Measurements from ENCODE around the gene TP63. TPM values are rescaled to one million over a fixed set of nuclear protein-coding genes. Genes with fewer than 3 reads are reported as not detected.

Gene TP63
- polyA plus RNA-seq, 1 donor from 2014 or later = 0.12 TPM

DNA sequence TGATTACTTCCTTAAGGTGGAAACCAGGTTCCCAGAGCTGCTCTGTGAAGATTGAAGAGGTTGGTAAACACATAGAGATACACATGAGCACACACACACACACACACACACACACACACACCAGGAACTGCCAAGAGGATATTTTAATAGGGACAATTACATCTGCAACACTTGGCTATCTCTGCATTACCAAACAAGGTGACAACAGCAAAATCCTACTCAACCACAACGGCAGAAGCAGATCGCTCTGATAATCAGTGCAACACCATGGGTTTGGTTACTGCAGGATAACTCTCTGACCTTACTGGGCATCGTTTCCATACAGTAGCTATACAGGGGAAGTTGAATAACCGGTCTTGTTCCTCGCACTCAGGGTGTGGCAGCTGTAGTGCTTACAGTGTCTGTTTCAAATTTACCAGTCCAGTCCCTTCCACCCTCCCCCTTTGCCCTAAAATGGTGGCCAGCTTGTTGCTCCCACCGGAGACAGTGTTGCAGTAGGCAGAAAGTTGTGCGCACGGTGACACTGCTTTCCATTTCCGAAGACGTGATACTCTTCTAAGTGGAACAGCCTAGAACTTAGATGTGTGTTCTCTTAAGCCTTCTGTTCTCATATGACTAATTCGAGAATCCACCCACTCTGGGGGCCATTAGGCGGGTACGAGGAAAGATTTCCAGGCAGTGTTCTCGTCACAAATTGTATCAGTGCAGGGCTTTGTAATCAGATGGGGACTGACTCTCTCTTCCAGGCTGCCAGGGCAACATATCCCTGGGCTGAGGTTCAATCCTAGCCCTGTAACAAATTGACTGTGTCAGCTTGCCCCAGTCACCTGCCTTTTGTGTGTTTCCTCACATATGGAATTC, 313.3 kb downstream of the TP63 start:
- no peak overlapping the region for H3K4me2 ChIP-seq (ENCODE audit: low read length)
- H3F3A ChIP-seq (ENCODE audit: insufficient read depth, low read length, poor library complexity, severe bottlenecking) = no peaks in the 10 kb centered on the region
- H3K9me3 ChIP-seq (ENCODE audit: low read length) = no peaks in the 10 kb centered on the region
- H4K20me1 ChIP-seq (ENCODE audit: insufficient read depth) = no peaks in the 10 kb centered on the region
- no peak overlapping the region for H2AFZ ChIP-seq (ENCODE audit: low read depth, low read length)
- H3K27ac ChIP-seq (ENCODE audit: low read length) = no peak overlapping the region
- H3K27me3 ChIP-seq (ENCODE audit: insufficient read depth, low read depth, low read length) = no peaks in the 10 kb centered on the region
- TF ChIP-seq EP300 (conservative IDR thresholded peaks at IDR 0.05; ENCODE audit: poor library complexity, severe bottlenecking) (no peak), SMC3 (conservative IDR thresholded peaks at IDR 0.05; ENCODE audit: poor library complexity) (no peak), POLR2AphosphoS5 (IDR thresholded peaks at IDR 0.05) (no peak), CTCF (IDR thresholded peaks at IDR 0.05; ENCODE audit: poor library complexity, severe bottlenecking) (no peak), EZH2 (IDR thresholded peaks at IDR 0.05; ENCODE audit: borderline replicate concordance, insufficient read depth, low read length, poor library complexity, severe bottlenecking) (no peak), RAD21 (conservative IDR thresholded peaks at IDR 0.05) (no peak), MXI1 (conservative IDR thresholded peaks at IDR 0.05; ENCODE audit: poor library complexity, severe bottlenecking) (no peak), TAF1 (IDR thresholded peaks at IDR 0.05; ENCODE audit: low read depth) (no peak)
- TF ChIP-seq, protein P1, sequence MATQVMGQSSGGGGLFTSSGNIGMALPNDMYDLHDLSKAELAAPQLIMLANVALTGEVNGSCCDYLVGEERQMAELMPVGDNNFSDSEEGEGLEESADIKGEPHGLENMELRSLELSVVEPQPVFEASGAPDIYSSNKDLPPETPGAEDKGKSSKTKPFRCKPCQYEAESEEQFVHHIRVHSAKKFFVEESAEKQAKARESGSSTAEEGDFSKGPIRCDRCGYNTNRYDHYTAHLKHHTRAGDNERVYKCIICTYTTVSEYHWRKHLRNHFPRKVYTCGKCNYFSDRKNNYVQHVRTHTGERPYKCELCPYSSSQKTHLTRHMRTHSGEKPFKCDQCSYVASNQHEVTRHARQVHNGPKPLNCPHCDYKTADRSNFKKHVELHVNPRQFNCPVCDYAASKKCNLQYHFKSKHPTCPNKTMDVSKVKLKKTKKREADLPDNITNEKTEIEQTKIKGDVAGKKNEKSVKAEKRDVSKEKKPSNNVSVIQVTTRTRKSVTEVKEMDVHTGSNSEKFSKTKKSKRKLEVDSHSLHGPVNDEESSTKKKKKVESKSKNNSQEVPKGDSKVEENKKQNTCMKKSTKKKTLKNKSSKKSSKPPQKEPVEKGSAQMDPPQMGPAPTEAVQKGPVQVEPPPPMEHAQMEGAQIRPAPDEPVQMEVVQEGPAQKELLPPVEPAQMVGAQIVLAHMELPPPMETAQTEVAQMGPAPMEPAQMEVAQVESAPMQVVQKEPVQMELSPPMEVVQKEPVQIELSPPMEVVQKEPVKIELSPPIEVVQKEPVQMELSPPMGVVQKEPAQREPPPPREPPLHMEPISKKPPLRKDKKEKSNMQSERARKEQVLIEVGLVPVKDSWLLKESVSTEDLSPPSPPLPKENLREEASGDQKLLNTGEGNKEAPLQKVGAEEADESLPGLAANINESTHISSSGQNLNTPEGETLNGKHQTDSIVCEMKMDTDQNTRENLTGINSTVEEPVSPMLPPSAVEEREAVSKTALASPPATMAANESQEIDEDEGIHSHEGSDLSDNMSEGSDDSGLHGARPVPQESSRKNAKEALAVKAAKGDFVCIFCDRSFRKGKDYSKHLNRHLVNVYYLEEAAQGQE (IDR thresholded peaks at IDR 0.05; ENCODE audit: borderline replicate concordance) = no peak
- no peak overlapping the region for H3K4me3 ChIP-seq (ENCODE audit: low read length)
- H3K36me3 ChIP-seq (ENCODE audit: insufficient read depth, low read length) = no peaks in the 10 kb centered on the region
- H3K9ac ChIP-seq (ENCODE audit: low read length) = no peak overlapping the region
- no peaks in the 10 kb centered on the region for H3K79me2 ChIP-seq (replicated peaks; ENCODE audit: insufficient read depth, low read length)
- H3K9me2 ChIP-seq (ENCODE audit: insufficient read depth, low read length) = no peaks in the 10 kb centered on the region

DNA sequence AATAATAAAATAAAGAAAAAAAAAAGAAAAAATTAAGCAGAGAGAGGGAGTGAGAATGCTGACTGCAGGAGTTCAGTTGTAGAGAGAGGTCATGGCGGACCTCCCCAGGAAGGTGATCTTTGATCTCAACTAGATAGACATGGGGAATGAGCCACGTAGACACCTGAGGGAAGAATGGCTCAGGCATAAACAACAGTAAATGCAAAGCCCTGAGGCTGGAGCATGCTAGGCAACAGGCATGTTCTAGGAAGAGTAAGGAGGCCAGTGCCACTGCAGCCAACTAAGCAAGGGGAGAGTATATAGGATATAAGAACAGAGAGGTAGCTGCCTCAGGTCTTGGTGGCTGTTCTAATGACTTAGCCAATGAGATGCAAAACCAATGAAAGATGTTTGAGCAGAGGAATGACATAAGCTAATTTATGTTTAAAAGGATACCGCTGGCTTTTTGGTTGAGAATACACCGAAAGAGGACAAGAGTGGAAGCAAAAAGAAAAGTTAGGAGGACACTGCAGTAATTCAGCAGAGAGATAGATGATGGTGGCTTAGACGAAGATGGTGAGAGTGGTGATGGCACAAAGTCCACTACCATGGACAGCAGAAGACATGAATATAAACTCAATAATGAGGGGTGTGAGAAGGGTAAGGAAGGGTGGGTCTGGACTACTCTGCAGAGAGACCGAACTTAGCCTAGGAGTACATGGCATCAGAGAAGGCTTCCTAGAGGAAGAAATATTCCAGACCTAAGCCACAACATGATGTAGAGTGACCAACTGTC, 314.9 kb downstream of the TP63 start:
- no peaks in the 10 kb centered on the region for H3F3A ChIP-seq (ENCODE audit: insufficient read depth, low read length, poor library complexity, severe bottlenecking)
- TF ChIP-seq MXI1 (conservative IDR thresholded peaks at IDR 0.05; ENCODE audit: poor library complexity, severe bottlenecking) (no peak), SMC3 (conservative IDR thresholded peaks at IDR 0.05; ENCODE audit: poor library complexity) (no peak), TAF1 (IDR thresholded peaks at IDR 0.05; ENCODE audit: low read depth) (no peak), EZH2 (IDR thresholded peaks at IDR 0.05; ENCODE audit: borderline replicate concordance, insufficient read depth, low read length, poor library complexity, severe bottlenecking) (no peak), EP300 (conservative IDR thresholded peaks at IDR 0.05; ENCODE audit: poor library complexity, severe bottlenecking) (no peak), CTCF (IDR thresholded peaks at IDR 0.05; ENCODE audit: poor library complexity, severe bottlenecking) (no peak), POLR2AphosphoS5 (IDR thresholded peaks at IDR 0.05) (no peak), RAD21 (conservative IDR thresholded peaks at IDR 0.05) (no peak)
- TF ChIP-seq, protein P1 (IDR thresholded peaks at IDR 0.05; ENCODE audit: borderline replicate concordance) = no peak
- no peaks in the 10 kb centered on the region for H3K27me3 ChIP-seq (ENCODE audit: insufficient read depth, low read depth, low read length)
- no peak overlapping the region for H3K9ac ChIP-seq (ENCODE audit: low read length)
- no peaks in the 10 kb centered on the region for H3K36me3 ChIP-seq (ENCODE audit: insufficient read depth, low read length)
- no peaks in the 10 kb centered on the region for H4K20me1 ChIP-seq (ENCODE audit: insufficient read depth)
- H3K4me2 ChIP-seq (ENCODE audit: low read length) = no peak overlapping the region
- H2AFZ ChIP-seq (ENCODE audit: low read depth, low read length) = no peak overlapping the region
- no peaks in the 10 kb centered on the region for H3K79me2 ChIP-seq (replicated peaks; ENCODE audit: insufficient read depth, low read length)
- no peaks in the 10 kb centered on the region for H3K9me3 ChIP-seq (ENCODE audit: low read length)
- H3K27ac ChIP-seq (ENCODE audit: low read length) = no peak overlapping the region
- no peaks in the 10 kb centered on the region for H3K9me2 ChIP-seq (ENCODE audit: insufficient read depth, low read length)
- H3K4me3 ChIP-seq (ENCODE audit: low read length) = no peak overlapping the region
